Activated T-helper 1 cell treated with anti-CD3 and anti-CD28 coated beads, Interleukin-12 subunit alpha, Interleukin-12 subunit beta, Interleukin-2, Interleukin-4 antibody, amounts not matched to agents 30 ng/mL and 10 ng/mL and 1 ng/mL, durations not matched to agents 14 hours and 24 hours and 36 hours (primary cell): ENCODE data around the gene STAB2. TPM values are rescaled to one million over a fixed set of nuclear protein-coding genes. Genes with fewer than 3 reads are reported as not detected.

Source experiments
- DNase-seq: peaks from one replicate; pipeline ENCODE4 v3.0.0; 2021; ENCODE audit warnings: low spot score
- H3K27ac Mint-ChIP-seq: one replicate; pipeline ENCODE4 v1.8.0; 2021; ENCODE audit warnings: mild to moderate bottlenecking, mixed read lengths
- H3K27me3 Mint-ChIP-seq: one replicate; pipeline ENCODE4 v1.8.0; 2022; ENCODE audit warnings: mild to moderate bottlenecking, moderate library complexity, mixed read lengths; ENCODE audit not compliant: insufficient read depth
- H3K36me3 Mint-ChIP-seq: one replicate; pipeline ENCODE4 v1.8.0; 2021; ENCODE audit warnings: low read depth, mixed read lengths
- H3K4me1 Mint-ChIP-seq: one replicate; pipeline ENCODE4 v1.8.0; 2021; ENCODE audit warnings: low read depth, mixed read lengths
- H3K4me3 Mint-ChIP-seq: one replicate; pipeline ENCODE4 v1.8.0; 2021; ENCODE audit warnings: mild to moderate bottlenecking, moderate library complexity, mixed read lengths
- H3K9me3 Mint-ChIP-seq: one replicate; pipeline ENCODE4 v1.8.0; 2021; ENCODE audit warnings: mixed read lengths
- intact Hi-C: fragments of 100-400 bp; cut with micrococcal nuclease; formaldehyde crosslinking; loops from one replicate; pipeline ENCODE4 v1.15.1; 2024
- total RNA-seq: library from RNA; stranded (reverse); gene quantifications from 2 replicates; pipeline ENCODE4 v1.2.3, GENCODE V29; 2022

STAB2 gene
- not detected in 2 replicates for total RNA-seq

GRCh38 chr12:103586791-103587370 is at the start of gene STAB2:
Gene STAB2, plus strand, starts transcription at chr12:103587273. Its CDS starts 204 bp downstream, at chr12:103587477.
- H3K9me3 Mint-ChIP-seq: no peaks in the 10 kb centered on the region
- intact Hi-C loops: no loop called here
- H3K4me1 Mint-ChIP-seq: no peaks in the 10 kb centered on the region
- no peak within 1 kb of the TSS for H3K4me3 Mint-ChIP-seq
- no peak within 1 kb of the TSS for H3K27ac Mint-ChIP-seq
- H3K36me3 Mint-ChIP-seq: no peaks in the 10 kb centered on the region
- no peak for DNase-seq
- peaks cover 10% of the 10 kb centered on the region for H3K27me3 Mint-ChIP-seq

GRCh38 chr12:103538397-103538796 is 48.7 kb upstream of the STAB2 start:
- H3K27ac Mint-ChIP-seq: no peak overlapping the region
- no peaks in the 10 kb centered on the region for H3K9me3 Mint-ChIP-seq
- H3K4me1 Mint-ChIP-seq: no peaks in the 10 kb centered on the region
- no peak overlapping the region for H3K4me3 Mint-ChIP-seq
- H3K27me3 Mint-ChIP-seq: peaks cover 11% of the 10 kb centered on the region
- H3K36me3 Mint-ChIP-seq: no peaks in the 10 kb centered on the region
- intact Hi-C loops: no loop called here
- DNase-seq: no peak

- intact Hi-C loops: loop anchor here (10.0 kb wide), 1 partner anchor 516 kb away; no protein-coding TSS in a partner anchor
- H3K36me3 Mint-ChIP-seq: no peaks in the 10 kb centered on the region
- DNase-seq: no peak
- H3K4me1 Mint-ChIP-seq: no peaks in the 10 kb centered on the region
- no peaks in the 10 kb centered on the region for H3K9me3 Mint-ChIP-seq
- H3K27ac Mint-ChIP-seq: no peak overlapping the region
- peaks cover 15% of the 10 kb centered on the region for H3K27me3 Mint-ChIP-seq
- H3K4me3 Mint-ChIP-seq: no peak overlapping the region
These were observed 46.8 kb upstream of the STAB2 start for GRCh38 chr12:103540319-103540718.

GRCh38 chr12:103542078-103542477 is 45.0 kb upstream of the STAB2 start:
- no peak for DNase-seq
- no peak overlapping the region for H3K27ac Mint-ChIP-seq
- no peaks in the 10 kb centered on the region for H3K4me1 Mint-ChIP-seq
- H3K4me3 Mint-ChIP-seq: no peak overlapping the region
- peaks cover 14% of the 10 kb centered on the region for H3K27me3 Mint-ChIP-seq
- H3K9me3 Mint-ChIP-seq: no peaks in the 10 kb centered on the region
- intact Hi-C loops: loop anchor here (10.0 kb wide), 1 partner anchor 517 kb away; no protein-coding TSS in a partner anchor
- no peaks in the 10 kb centered on the region for H3K36me3 Mint-ChIP-seq

- H3K27me3 Mint-ChIP-seq: peaks cover 11% of the 10 kb centered on the region
- DNase-seq: no peak
- H3K9me3 Mint-ChIP-seq: no peaks in the 10 kb centered on the region
- H3K4me1 Mint-ChIP-seq: peaks cover 13% of the 10 kb centered on the region
- no peak overlapping the region for H3K27ac Mint-ChIP-seq
- intact Hi-C loops: loop anchor here (5.0 to 10.0 kb wide), 2 partner anchors 445 to 522 kb away; no protein-coding TSS in a partner anchor
- no peaks in the 10 kb centered on the region for H3K36me3 Mint-ChIP-seq
- H3K4me3 Mint-ChIP-seq: no peak overlapping the region
These were observed 40.1 kb upstream of the STAB2 start for GRCh38 chr12:103546959-103547358.

GRCh38 chr12:103547376-103547775 is 39.7 kb upstream of the STAB2 start:
- Mint-ChIP-seq H3K27me3 (peaks cover 14% of the 10 kb centered on the region), H3K4me1 (peaks cover 13% of the 10 kb centered on the region), H3K4me3 (no peak overlapping the region), H3K36me3 (no peaks in the 10 kb centered on the region), H3K27ac (no peak overlapping the region), H3K9me3 (no peaks in the 10 kb centered on the region)
- no peak for DNase-seq
- intact Hi-C loops: loop anchor here (5.0 to 10.0 kb wide), 2 partner anchors 445 to 523 kb away; no protein-coding TSS in a partner anchor

GRCh38 chr12:103547929-103548328 is 39.1 kb upstream of the STAB2 start:
- DNase-seq: no peak
- Mint-ChIP-seq H3K27me3 (peaks cover 17% of the 10 kb centered on the region), H3K27ac (no peak overlapping the region), H3K9me3 (no peaks in the 10 kb centered on the region), H3K4me3 (no peak overlapping the region), H3K4me1 (peaks cover 13% of the 10 kb centered on the region), H3K36me3 (no peaks in the 10 kb centered on the region)
- intact Hi-C loops: loop anchor here (1.0 to 10.0 kb wide), 5 partner anchors 43 to 600 kb away; no protein-coding TSS in a partner anchor

- DNase-seq: peak; percentile 54
- no peaks in the 10 kb centered on the region for H3K36me3 Mint-ChIP-seq
- no peak overlapping the region for H3K4me3 Mint-ChIP-seq
- intact Hi-C loops: loop anchor here (1.0 to 10.0 kb wide), 6 partner anchors 44 to 601 kb away; no protein-coding TSS in a partner anchor
- no peak overlapping the region for H3K27ac Mint-ChIP-seq
- peaks cover 13% of the 10 kb centered on the region for H3K4me1 Mint-ChIP-seq
- H3K9me3 Mint-ChIP-seq: no peaks in the 10 kb centered on the region
- H3K27me3 Mint-ChIP-seq: peaks cover 17% of the 10 kb centered on the region
These were observed 38.2 kb upstream of the STAB2 start for GRCh38 chr12:103548622-103549601.

GRCh38 chr12:103556890-103557627 is 30.0 kb upstream of the STAB2 start:
- Mint-ChIP-seq H3K36me3 (no peaks in the 10 kb centered on the region), H3K27me3 (peaks cover 6% of the 10 kb centered on the region), H3K4me1 (no peaks in the 10 kb centered on the region), H3K4me3 (no peak overlapping the region), H3K9me3 (no peaks in the 10 kb centered on the region), H3K27ac (no peak overlapping the region)
- DNase-seq: no peak
- intact Hi-C loops: no loop called here

- H3K36me3 Mint-ChIP-seq: no peaks in the 10 kb centered on the region
- H3K27me3 Mint-ChIP-seq: peaks cover under 1% of the 10 kb centered on the region
- no peaks in the 10 kb centered on the region for H3K4me1 Mint-ChIP-seq
- H3K4me3 Mint-ChIP-seq: no peak overlapping the region
- intact Hi-C loops: no loop called here
- H3K27ac Mint-ChIP-seq: no peak overlapping the region
- no peak for DNase-seq
- H3K9me3 Mint-ChIP-seq: no peaks in the 10 kb centered on the region
These were observed 29.5 kb upstream of the STAB2 start for GRCh38 chr12:103557628-103558010.

- Mint-ChIP-seq H3K27me3 (no peaks in the 10 kb centered on the region), H3K4me1 (no peaks in the 10 kb centered on the region), H3K4me3 (no peak overlapping the region), H3K9me3 (no peaks in the 10 kb centered on the region), H3K36me3 (no peaks in the 10 kb centered on the region), H3K27ac (no peak overlapping the region)
- DNase-seq: no peak
- intact Hi-C loops: no loop called here
These were observed 28.2 kb upstream of the STAB2 start for GRCh38 chr12:103558879-103559278.

- Mint-ChIP-seq H3K4me1 (no peaks in the 10 kb centered on the region), H3K36me3 (no peaks in the 10 kb centered on the region), H3K27ac (no peak overlapping the region), H3K9me3 (peaks cover 6% of the 10 kb centered on the region), H3K27me3 (no peaks in the 10 kb centered on the region), H3K4me3 (no peak overlapping the region)
- DNase-seq: no peak
- intact Hi-C loops: no loop called here
These were observed 26.4 kb upstream of the STAB2 start for GRCh38 chr12:103560604-103561101.
